ENCODE measurements around the gene TMEM131L. TPM values are rescaled to one million over a fixed set of nuclear protein-coding genes. Genes with fewer than 3 reads are reported as not detected.

TMEM131L gene
- polyA plus RNA-seq, 2 of the 4 experiments (the other 2 are of a cell fraction): 3.4 to 5.0 TPM

- CTCF ChIA-PET: interaction anchor here (0.5 to 1.0 kb wide), 2 partner anchors 10 to 80 kb away, joined by 3 read pairs; no protein-coding TSS in a partner anchor
- H3K27ac ChIP-seq: no peak overlapping the region
- peaks cover 23% of the 10 kb centered on the region for H3K4me1 ChIP-seq
- no peak overlapping the region for H3K4me3 ChIP-seq
- ATAC-seq (no peak), FAIRE-seq (no peak), DNase-seq (ENCODE audit: low read depth in 1 of 2, low spot score in 1 of 2) (no peak)
- 92% methylated on average over 10 of the region's 10 CpGs for WGBS (ENCODE audit: missing lambda C conversion rate)
- POLR2A ChIA-PET: no interaction called here
- H3K9me3 ChIP-seq: no peaks in the 10 kb centered on the region
- no peak for TF ChIP-seq HMGXB4 (CRISPR knock-in tag; IDR thresholded peaks at IDR 0.05; ENCODE audit: borderline replicate concordance)
- no peak for TF ChIP-seq ZNF302 (CRISPR knock-in tag; IDR thresholded peaks at IDR 0.05)
- no peak for TF ChIP-seq JUNB (IDR thresholded peaks at IDR 0.05)
- no peak for TF ChIP-seq CEBPB (IDR thresholded peaks at IDR 0.05)
- no peak for TF ChIP-seq BHLHE40 (IDR thresholded peaks at IDR 0.05; ENCODE audit: low read depth, low read length)
- no peak for TF ChIP-seq RCOR1 (IDR thresholded peaks at IDR 0.05; ENCODE audit: low read depth, low read length)
- TF ChIP-seq HES2 (IDR thresholded peaks at IDR 0.05): no peak
- TF ChIP-seq HDAC2 (IDR thresholded peaks at IDR 0.05): no peak
- no peak for TF ChIP-seq GATA3 (IDR thresholded peaks at IDR 0.05; ENCODE audit: borderline replicate concordance)
- no peak for TF ChIP-seq RFX5 (IDR thresholded peaks at IDR 0.05)
- TF ChIP-seq NR3C1 (IDR thresholded peaks at IDR 0.05): no peak
- no peak for TF ChIP-seq ATOH8 (CRISPR knock-in tag; IDR thresholded peaks at IDR 0.05; ENCODE audit: low read depth)
- H3K4me2 ChIP-seq: no peak overlapping the region
Observed at GRCh38 chr4:153483432-153484418, 17.6 kb downstream of the TMEM131L start.

- FAIRE-seq (no peak), ATAC-seq (no peak), DNase-seq (ENCODE audit: low read depth in 1 of 2, low spot score in 1 of 2) (no peak)
- CTCF ChIA-PET: interaction anchor here (0.7 to 1.9 kb wide), 2 partner anchors 10 to 19 kb away, joined by 3 to 9 read pairs; partner anchors contain the start of gene TMEM131L
- WGBS (ENCODE audit: missing lambda C conversion rate): 71% methylated on average over 2 of the region's 2 CpGs
- Histone ChIP-seq H3K4me1 (peaks cover 23% of the 10 kb centered on the region), H3K9me3 (no peaks in the 10 kb centered on the region), H3K4me2 (no peak overlapping the region), H3K27ac (no peak overlapping the region), H3K4me3 (no peak overlapping the region)
- POLR2A ChIA-PET: no interaction called here
- TF ChIP-seq RNF2 (IDR thresholded peaks at IDR 0.05; ENCODE audit: borderline replicate concordance, low read depth) (no peak), HOXB5 (CRISPR knock-in tag; IDR thresholded peaks at IDR 0.05) (no peak), NR3C1 (IDR thresholded peaks at IDR 0.05) (no peak), KDM5A (IDR thresholded peaks at IDR 0.05) (no peak), ATOH8 (CRISPR knock-in tag; IDR thresholded peaks at IDR 0.05; ENCODE audit: low read depth) (no peak), TP53 (CRISPR knock-in tag; IDR thresholded peaks at IDR 0.05) (no peak), CBX8 (IDR thresholded peaks at IDR 0.05) (no peak), EHF (CRISPR knock-in tag; IDR thresholded peaks at IDR 0.05) (no peak), RAD21 (conservative IDR thresholded peaks at IDR 0.05 in 1 of 2, IDR thresholded peaks at IDR 0.05 in 1 of 2) (no peak), SREBF2 (IDR thresholded peaks at IDR 0.05) (no peak)
Observed at GRCh38 chr4:153485359-153485758, 19.2 kb downstream of the TMEM131L start.

Data from A549 (cell line).